Hematopoietic multipotent progenitor cell treated with erythropoietin and hydrocortisone succinate and interleukin-3 and kit ligand, for 8 days (in vitro differentiated cells): ENCODE results near the gene KIAA0753.

ENCODE experiments used
- DNase-seq: peaks from one replicate; pipeline ENCODE4 v3.0.0-alpha.2; 2015

Gene KIAA0753

GRCh38 chr17:6639586-6640535 lies 650 bp downstream of the KIAA0753 start:
- DNase-seq: peak; percentile 32

DNA sequence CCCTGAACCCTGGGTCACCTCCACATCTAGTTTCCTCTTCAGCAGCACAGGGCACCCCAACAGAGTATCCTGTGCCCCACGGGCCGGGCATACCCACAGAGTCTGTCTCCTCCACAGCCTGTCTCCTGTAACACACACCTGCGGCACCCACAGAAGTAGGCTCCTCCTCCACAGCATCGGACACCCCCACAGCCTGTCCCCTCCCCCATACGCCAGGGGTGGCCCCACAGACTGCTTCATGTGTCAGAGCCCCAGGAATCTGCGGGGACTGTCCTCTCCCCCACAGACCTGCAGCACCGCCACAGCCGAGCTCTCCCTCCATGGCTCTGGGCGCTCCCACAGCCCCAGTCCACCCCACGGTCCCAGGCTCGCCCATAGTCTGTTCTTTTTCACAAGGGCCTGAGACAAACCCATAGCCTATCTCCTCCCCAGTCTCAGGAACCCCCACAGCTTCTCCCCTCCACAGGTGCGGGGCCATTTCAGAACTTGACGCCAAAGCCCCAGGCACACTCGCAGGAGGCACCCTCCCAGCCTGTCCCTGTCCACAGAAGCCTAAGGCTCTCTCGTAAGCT lies 1.4 kb downstream of the KIAA0753 start:
- no peak for DNase-seq

DNA sequence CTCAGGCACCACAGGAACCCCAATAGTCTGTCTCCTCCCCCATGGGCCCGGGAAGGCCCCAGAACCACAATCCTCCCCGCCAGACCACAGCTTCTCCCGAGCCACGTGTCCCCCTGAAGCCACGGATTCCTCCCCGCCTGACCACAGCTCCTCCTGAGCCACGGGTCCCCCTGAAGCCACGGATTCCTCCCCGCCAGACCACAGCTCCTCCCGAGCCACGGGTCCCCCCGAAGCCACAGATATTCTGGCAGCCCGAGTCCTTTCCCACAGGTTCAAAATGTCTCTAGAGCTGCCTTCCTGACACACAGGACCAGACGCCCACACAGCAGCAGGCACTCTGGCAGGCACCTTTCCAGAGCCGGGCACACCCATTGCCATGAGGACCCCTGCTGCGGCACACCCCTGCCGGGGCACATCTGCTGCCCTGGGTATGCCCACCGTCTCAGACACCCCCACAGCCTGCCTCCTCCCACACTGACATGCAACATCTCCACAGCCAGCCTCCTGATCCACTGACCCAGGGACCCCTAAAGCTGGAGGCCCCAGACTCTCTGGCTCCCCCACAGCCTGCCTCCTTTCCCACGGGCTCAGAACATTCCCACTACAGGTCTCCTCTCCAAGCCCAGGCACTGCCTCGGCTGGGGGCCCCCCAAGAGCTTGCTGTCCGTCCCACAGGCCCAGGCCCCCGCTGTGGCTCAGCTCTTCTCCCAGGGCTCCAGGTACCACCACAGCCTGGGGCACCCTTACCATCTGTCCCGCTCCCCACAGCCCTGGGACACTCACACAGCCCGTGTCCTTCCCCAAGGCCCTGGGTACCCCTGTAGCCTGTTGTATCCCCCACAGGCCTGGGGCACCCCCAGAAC lies 2.2 kb downstream of the KIAA0753 start:
- peak; percentile 54 for DNase-seq

GRCh38 chr17:6637458-6637840 lies 3.1 kb downstream of the KIAA0753 start:
- no peak for DNase-seq

DNA sequence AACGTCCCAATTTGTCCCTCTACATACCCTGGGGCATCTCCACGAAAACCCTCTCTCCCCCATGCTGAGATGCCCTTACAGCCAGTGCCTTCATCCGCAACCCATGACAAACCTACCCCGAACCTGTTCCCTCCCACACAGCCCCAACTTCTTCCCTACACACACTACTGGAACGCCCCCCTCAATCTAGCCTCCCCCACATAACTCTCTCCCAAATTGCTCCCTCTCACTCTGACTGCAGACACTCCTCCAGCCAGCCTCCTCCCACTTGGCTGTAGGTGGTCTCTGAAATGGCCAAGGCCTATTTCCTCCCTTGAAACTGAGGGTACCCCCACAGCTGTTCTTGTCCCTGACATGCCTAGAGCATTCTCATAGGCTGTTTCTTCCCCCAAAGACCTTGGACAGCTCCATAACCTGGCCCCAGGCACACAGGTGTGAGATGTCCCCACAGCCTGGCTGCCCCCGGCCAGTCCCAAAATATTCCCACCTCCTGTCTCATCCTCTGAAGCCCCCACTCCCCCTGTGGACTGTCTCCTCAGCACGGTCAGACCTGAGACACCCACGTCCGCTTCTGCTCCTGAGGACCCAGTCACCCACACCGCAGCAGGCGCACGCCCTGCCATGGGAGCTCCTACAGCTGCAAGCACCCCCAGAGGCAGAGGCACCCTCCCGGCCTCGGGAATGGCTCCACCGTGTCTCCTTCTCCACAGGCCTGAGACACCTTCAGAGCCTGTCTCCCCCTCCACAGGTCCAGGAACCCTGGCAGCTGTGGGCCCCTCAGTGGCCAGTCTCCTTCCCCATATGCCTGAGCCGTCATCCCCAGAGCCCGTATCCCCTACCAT lies 3.7 kb downstream of the KIAA0753 start:
- no peak for DNase-seq

- DNase-seq: no peak
Observed at GRCh38 chr17:6636105-6636504, 4.4 kb downstream of the KIAA0753 start.

GRCh38 chr17:6633263-6633662 lies 7.2 kb downstream of the KIAA0753 start:
- no peak for DNase-seq

DNA sequence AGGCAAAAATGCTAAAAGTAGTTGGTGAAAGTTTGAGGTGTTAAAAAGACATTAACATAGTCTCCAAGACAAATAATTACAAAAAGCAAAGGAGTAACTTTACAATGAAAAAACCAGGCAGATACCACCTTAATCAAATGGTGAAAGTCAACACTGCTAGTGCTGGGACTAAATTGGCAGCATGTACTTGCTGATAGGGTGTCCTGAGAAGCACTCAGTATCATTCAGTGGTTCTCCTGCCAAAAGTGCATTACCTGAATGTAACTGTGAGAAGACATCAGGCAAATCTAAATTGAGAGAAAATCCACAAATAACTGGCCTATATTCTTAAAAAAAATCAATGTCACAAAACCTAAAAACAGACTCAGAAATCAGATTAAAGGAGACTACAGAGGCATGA lies 8.0 kb downstream of the KIAA0753 start:
- no peak for DNase-seq

DNA sequence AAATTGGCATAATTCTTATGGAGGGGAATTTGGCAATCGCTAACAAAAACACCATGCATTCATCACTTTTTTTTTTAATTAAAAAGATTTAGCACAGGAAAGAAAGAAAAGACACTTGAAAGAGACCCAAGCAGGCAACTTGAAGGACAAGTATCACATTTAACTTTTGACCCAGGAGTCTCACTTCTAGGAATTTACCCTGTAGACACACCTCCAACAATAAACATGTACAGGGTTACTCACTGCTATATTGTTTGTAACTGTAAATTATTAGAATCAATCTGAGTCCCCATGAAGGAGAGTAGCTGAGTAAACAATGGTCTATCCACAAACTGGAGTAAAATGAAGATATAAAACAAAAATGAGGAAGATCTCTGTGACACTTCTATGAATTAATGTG lies 10.1 kb downstream of the KIAA0753 start:
- DNase-seq: no peak

DNA sequence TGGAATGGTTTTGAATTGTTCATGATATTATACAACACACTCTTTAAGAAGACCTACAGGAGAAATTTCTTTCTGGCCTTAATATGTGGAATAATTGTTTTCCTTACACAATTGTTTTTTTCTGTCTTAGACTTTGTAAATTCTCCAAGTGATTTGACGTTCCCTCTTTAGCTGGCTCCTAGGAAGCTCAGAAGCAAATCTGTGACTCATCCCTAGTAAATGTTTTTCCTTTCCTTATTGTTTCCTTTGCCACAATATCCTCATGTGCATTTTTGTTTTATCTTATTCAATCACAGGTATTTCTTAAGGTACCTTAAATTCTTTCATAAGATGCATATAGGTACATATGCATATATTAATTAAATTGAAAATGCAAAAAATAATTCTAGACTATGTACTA lies 13.5 kb downstream of the KIAA0753 start:
- no peak for DNase-seq

DNA sequence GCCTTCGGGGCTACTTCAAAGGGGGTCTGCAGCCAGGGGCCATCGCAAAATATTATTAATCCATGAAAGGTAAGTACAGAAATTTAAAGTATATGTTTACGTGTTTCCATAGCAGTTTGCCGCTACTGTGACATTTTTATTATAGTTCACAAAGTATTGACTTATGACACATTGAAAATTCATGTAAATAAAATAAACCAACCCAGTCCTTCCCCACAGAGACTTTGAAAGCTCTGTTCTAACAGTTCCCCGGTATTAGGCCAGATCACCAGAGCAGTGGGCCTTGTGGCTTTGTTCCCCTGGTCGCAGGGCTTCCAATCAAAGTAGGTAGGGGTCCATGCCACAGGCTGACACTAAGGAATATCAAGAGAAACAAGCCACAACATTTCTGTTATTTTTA lies 13.9 kb downstream of the KIAA0753 start:
- no peak for DNase-seq

DNA sequence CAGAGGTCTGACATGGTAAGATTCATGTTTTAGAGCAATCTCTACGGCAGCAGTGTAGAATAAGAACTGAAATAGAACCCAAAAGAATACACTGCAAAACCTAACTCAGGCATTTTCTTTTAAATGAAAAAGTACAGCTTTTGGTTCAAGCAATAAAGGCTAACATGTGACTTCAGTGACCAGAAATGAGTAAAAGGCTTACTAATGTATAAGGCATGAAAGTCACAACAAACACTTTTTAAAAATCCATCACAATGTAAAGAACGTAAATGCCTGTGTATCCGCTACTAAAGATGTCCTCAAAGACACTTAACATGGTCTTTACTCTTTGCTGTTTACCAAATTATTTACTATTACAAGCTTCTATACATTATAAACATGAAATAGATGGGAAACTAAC lies 16.6 kb downstream of the KIAA0753 start:
- no peak for DNase-seq

DNA sequence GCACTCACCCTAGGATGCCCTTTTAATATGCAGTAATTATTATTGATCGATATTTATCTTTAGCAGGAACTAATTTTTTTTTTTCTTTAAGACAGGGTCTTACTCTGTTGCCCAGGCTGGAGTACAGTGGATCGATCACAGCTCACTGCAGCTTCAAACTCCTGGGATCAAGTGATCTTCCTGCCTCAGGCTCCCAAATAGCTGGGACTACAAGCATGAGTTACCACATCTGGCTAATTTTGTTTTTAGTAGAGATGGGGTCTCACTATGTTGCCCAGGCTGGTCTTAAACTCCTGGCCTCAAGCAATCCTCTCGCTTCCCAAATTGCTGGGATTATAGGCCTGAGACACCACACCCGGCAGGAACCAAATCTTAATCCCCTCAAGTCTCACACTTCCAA lies 29.3 kb downstream of the KIAA0753 start:
- DNase-seq: no peak

DNA sequence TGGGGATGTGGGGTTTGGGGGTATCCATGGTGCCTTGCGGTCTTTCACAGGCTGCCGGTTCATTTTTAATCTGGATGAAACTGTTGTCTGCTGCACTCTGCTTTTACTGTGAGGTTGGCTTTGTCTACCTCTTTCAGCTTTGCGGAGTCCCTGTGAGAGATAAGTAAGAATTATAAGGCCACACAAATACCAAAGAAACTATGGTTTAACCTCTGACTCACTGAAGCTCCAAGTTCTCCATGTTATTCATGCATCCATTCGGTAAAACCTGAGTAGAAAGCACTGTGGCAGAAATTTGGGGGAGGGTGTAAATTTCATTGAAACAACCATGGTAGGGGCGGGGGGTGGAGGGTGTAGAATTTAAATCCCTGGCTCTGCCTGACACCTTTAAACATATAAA lies 30.5 kb downstream of the KIAA0753 start:
- no peak for DNase-seq

GRCh38 chr17:6608321-6608720 lies 32.2 kb downstream of the KIAA0753 start:
- DNase-seq: no peak

- DNase-seq: no peak
Observed at GRCh38 chr17:6605142-6605541, 35.4 kb downstream of the KIAA0753 start.

GRCh38 chr17:6603744-6604325 lies 36.7 kb downstream of the KIAA0753 start:
- DNase-seq: no peak

GRCh38 chr17:6602141-6602540 lies 38.4 kb downstream of the KIAA0753 start:
- no peak for DNase-seq

DNA sequence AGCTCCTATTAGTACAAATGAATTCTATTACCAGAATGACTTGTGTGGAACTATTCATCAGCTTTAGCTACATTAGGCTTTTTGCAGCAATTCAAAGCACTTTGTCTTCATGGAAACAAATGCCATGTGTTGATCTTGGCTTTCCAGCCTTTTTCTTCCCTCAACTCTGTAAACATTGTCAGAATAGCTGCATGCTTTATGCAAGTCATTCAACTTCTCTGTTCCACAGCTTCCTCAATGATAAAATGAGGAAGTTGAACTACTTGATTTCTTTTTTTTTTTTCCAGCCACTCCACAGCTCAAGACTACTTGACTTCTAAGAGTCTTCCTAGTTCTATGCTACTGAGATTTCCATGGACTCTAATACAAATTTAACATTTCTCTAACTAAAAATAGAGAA lies 41.1 kb downstream of the KIAA0753 start:
- DNase-seq: peak; percentile 49

- no peak for DNase-seq
Observed at GRCh38 chr17:6597727-6598126, 42.8 kb downstream of the KIAA0753 start.

DNA sequence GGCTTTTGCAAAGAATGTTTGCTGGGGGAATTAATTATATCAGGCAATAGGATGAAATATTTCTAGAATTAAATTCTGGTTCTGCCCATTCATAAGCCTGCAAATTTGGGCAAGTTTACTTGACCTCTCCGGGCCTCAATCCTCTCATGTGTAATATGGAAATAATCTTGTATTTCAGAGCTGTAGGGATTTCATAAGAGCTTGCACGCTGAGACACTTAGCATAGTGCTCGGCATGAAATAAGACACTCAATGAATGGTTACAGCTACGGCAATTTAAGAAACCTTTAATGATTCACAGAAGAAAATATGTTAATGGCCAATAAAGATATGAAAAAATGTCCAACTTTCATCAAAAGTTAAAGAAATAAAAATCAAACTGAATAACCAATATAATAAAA lies 43.6 kb downstream of the KIAA0753 start:
- DNase-seq: no peak

DNA sequence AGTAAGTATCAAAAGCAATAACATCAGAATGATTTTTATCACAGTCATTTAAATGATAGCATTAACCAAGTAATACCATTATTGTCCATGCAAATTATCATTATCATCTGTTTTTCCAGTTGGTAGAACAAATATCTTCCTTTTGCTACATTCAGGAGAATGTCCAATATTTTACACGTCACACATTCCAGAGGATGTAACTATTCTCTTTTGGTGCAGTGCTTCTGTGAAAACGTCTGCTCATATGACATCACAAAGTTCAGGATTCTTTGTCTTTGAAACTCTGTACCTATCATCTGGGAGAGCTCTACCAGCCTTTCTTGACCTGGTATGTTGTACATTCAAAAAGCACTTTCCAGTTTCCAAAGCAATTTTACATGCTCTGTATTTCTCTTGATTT lies 44.0 kb downstream of the KIAA0753 start:
- DNase-seq: no peak
